Measurements from ENCODE around the gene MGAT4D. TPM values are rescaled to one million over a fixed set of nuclear protein-coding genes. Genes with fewer than 3 reads are reported as not detected.
"Not testable (repeated sequence)": the region's sequence is repeated elsewhere in the genome, so short reads cannot be mapped to it uniquely, and the experiment has no call there.

MGAT4D gene
- total RNA-seq, result not detected in 2 replicates

- DNase-seq (ENCODE audit: extremely low read depth, low read depth, low spot score), result no peak
Measured at GRCh38 chr4:140497747-140498636, at the start of gene MGAT4D. TSS of gene MGAT4D (minus strand) at chr4:140498293. CDS start at chr4:140498222, 71 bp downstream.

- no peak for DNase-seq (ENCODE audit: extremely low read depth, low read depth, low spot score)
Measured at GRCh38 chr4:140533951-140534480, 35.9 kb upstream of the MGAT4D start.

GRCh38 chr4:140529434-140529833, 31.3 kb upstream of the MGAT4D start:
- DNase-seq (ENCODE audit: extremely low read depth, low read depth, low spot score), result no peak

GRCh38 chr4:140523857-140524742, 26.0 kb upstream of the MGAT4D start, which contains the start of gene ELMOD2:
TSS of gene ELMOD2 (plus strand) at chr4:140524168. CDS start at chr4:140525429, 1,261 bp downstream.
- DNase-seq (ENCODE audit: extremely low read depth, low read depth, low spot score), result peak; percentile 56

- no peak for DNase-seq (ENCODE audit: extremely low read depth, low read depth, low spot score)
Measured at GRCh38 chr4:140523370-140523856, 25.3 kb upstream of the MGAT4D start.

GRCh38 chr4:140515423-140515822, 17.3 kb upstream of the MGAT4D start:
- DNase-seq (ENCODE audit: extremely low read depth, low read depth, low spot score), result no peak

- not testable (repeated sequence) for DNase-seq (ENCODE audit: extremely low read depth, low read depth, low spot score)
Measured at GRCh38 chr4:140513765-140514164, 15.7 kb upstream of the MGAT4D start.

GRCh38 chr4:140504261-140504660, 6.2 kb upstream of the MGAT4D start:
- DNase-seq (ENCODE audit: extremely low read depth, low read depth, low spot score), result no peak

- DNase-seq (ENCODE audit: extremely low read depth, low read depth, low spot score), result no peak
Measured at GRCh38 chr4:140499391-140499790, 1.3 kb upstream of the MGAT4D start.

- DNase-seq (ENCODE audit: extremely low read depth, low read depth, low spot score), result no peak
Measured at GRCh38 chr4:140497405-140497746, 717 bp downstream of the MGAT4D start.

- DNase-seq (ENCODE audit: extremely low read depth, low read depth, low spot score), result no peak
Measured at GRCh38 chr4:140485939-140486338, 12.2 kb downstream of the MGAT4D start.

GRCh38 chr4:140483445-140483844, 14.6 kb downstream of the MGAT4D start:
- no peak for DNase-seq (ENCODE audit: extremely low read depth, low read depth, low spot score)

- DNase-seq (ENCODE audit: extremely low read depth, low read depth, low spot score), result no peak
Measured at GRCh38 chr4:140472156-140472555, 25.9 kb downstream of the MGAT4D start.

GRCh38 chr4:140469791-140470733, 28.0 kb downstream of the MGAT4D start:
- no peak for DNase-seq (ENCODE audit: extremely low read depth, low read depth, low spot score)

GRCh38 chr4:140466146-140466545, 31.9 kb downstream of the MGAT4D start:
- DNase-seq (ENCODE audit: extremely low read depth, low read depth, low spot score), result no peak

- DNase-seq (ENCODE audit: extremely low read depth, low read depth, low spot score), result no peak
Measured at GRCh38 chr4:140463614-140464013, 34.5 kb downstream of the MGAT4D start.

- no peak for DNase-seq (ENCODE audit: extremely low read depth, low read depth, low spot score)
Measured at GRCh38 chr4:140463182-140463581, 34.9 kb downstream of the MGAT4D start.

GRCh38 chr4:140450352-140450751, 47.7 kb downstream of the MGAT4D start:
- no peak for DNase-seq (ENCODE audit: extremely low read depth, low read depth, low spot score)

- DNase-seq (ENCODE audit: extremely low read depth, low read depth, low spot score), result no peak
Measured at GRCh38 chr4:140448830-140449229, 49.3 kb downstream of the MGAT4D start.

GRCh38 chr4:140448162-140448561, 49.9 kb downstream of the MGAT4D start:
- no peak for DNase-seq (ENCODE audit: extremely low read depth, low read depth, low spot score)

Measured in glomerular endothelial cell (primary cell).